Upper lobe of right lung (tissue), 1 donor: ENCODE measurements around the gene CCL22. TPM values are rescaled to one million over a fixed set of nuclear protein-coding genes. Genes with fewer than 3 reads are reported as not detected.
A peak's percentile ranks its signal among the peaks of the same experiment; 100 is the strongest.

Experiments used
- ATAC-seq: fragments of 200-7000 bp; cut with Tn5 transposase; one replicate; pipeline ENCODE4 v1.9.1; 2020; ENCODE audit warnings: mild to moderate bottlenecking, moderate library complexity
- DNase-seq: peaks from one replicate; pipeline ENCODE4 v3.0.0-alpha.2; 2020
- H3K27ac ChIP-seq: fragments of 200-600 bp; one replicate; pipeline ENCODE4 v1.8.0; 2022
- H3K27me3 ChIP-seq: fragments of 200-600 bp; one replicate; pipeline ENCODE4 v1.8.0; 2022; ENCODE audit warnings: mild to moderate bottlenecking
- H3K36me3 ChIP-seq: fragments of 200-600 bp; one replicate; pipeline ENCODE4 v1.8.0; 2022
- H3K4me1 ChIP-seq: fragments of 200-600 bp; one replicate; pipeline ENCODE4 v1.8.0; 2022
- H3K4me3 ChIP-seq: fragments of 200-600 bp; one replicate; pipeline ENCODE4 v1.8.0; 2022; ENCODE audit warnings: mild to moderate bottlenecking
- H3K9me3 ChIP-seq: fragments of 200-600 bp; one replicate; pipeline ENCODE4 v1.8.0; 2022
- CTCF ChIP-seq: fragments of 200-600 bp; IDR thresholded peaks from one replicate; pipeline ENCODE4 v1.8.0; 2022; ENCODE audit warnings: antibody characterized with exemption
- intact Hi-C: fragments of 100-400 bp; cut with DNase I; formaldehyde crosslinking; loops from one replicate; pipeline ENCODE4 v1.11.0; 2022
- long read RNA-seq: library from polyadenylated mRNA; unstranded; transcript quantifications from one replicate; pipeline ENCODE4 v2.0.0, GENCODE V29; 2021
- total RNA-seq: library from RNA; stranded (reverse); fragmentation: NEBNext Ultra II Directional; extraction: Animal tissue kit (Norgen Biotek cat#: 25700); gene quantifications from one replicate; pipeline ENCODE4 v1.2.1, GENCODE V29; 2021
- donor health status: DM: no; HTN: yes; CAD: no; lungs with severe emphysema.

CCL22 gene
- total RNA-seq: 3.8 TPM
- long read RNA-seq, transcript CCL22-201 (3 exons, 2,929 nt): major isoform, 5 of 7 reads
- long read RNA-seq, partial matches to known transcripts: 0 of 7 reads
- long read RNA-seq, other reads (novel, unspliced or antisense): 2 of 7 reads

- no peaks in the 10 kb centered on the region for H3K36me3 ChIP-seq
- no peak within 1 kb of the TSS for H3K27ac ChIP-seq
- no peak for TF ChIP-seq CTCF
- no peak within 1 kb of the TSS for H3K4me3 ChIP-seq
- H3K9me3 ChIP-seq: no peaks in the 10 kb centered on the region
- H3K27me3 ChIP-seq: no peaks in the 10 kb centered on the region
- no peaks in the 10 kb centered on the region for H3K4me1 ChIP-seq
- DNase-seq (no peak), ATAC-seq (peak; percentile 7)
- intact Hi-C loops: no loop called here
Measured at GRCh38 chr16:57358527-57359095, at the start of gene CCL22. TSS of gene CCL22 (plus strand) at chr16:57358783. CDS start at chr16:57358817, 34 bp downstream.

GRCh38 chr16:57310801-57311200 is 47.8 kb upstream of the CCL22 start:
- ATAC-seq (no peak), DNase-seq (no peak)
- Histone ChIP-seq H3K36me3 (no peaks in the 10 kb centered on the region), H3K4me3 (no peak overlapping the region), H3K9me3 (no peaks in the 10 kb centered on the region), H3K27me3 (no peaks in the 10 kb centered on the region), H3K27ac (no peak overlapping the region), H3K4me1 (peaks cover 5% of the 10 kb centered on the region)
- intact Hi-C loops: no loop called here
- TF ChIP-seq CTCF: no peak

- Histone ChIP-seq H3K4me3 (no peak overlapping the region), H3K36me3 (no peaks in the 10 kb centered on the region), H3K9me3 (no peaks in the 10 kb centered on the region), H3K4me1 (peaks cover 10% of the 10 kb centered on the region), H3K27me3 (no peaks in the 10 kb centered on the region), H3K27ac (no peak overlapping the region)
- DNase-seq (no peak), ATAC-seq (no peak)
- intact Hi-C loops: no loop called here
- no peak for TF ChIP-seq CTCF
Measured at GRCh38 chr16:57313509-57313908, 45.1 kb upstream of the CCL22 start.

- Histone ChIP-seq H3K27ac (no peak overlapping the region), H3K36me3 (no peaks in the 10 kb centered on the region), H3K9me3 (no peaks in the 10 kb centered on the region), H3K4me1 (peaks cover 10% of the 10 kb centered on the region), H3K4me3 (no peak overlapping the region), H3K27me3 (no peaks in the 10 kb centered on the region)
- intact Hi-C loops: no loop called here
- no peak for ATAC-seq
- no peak for DNase-seq
- TF ChIP-seq CTCF: no peak
Measured at GRCh38 chr16:57314161-57314785, 44.3 kb upstream of the CCL22 start.

GRCh38 chr16:57315416-57315815 is 43.2 kb upstream of the CCL22 start:
- ATAC-seq (no peak), DNase-seq (no peak)
- Histone ChIP-seq H3K27ac (no peak overlapping the region), H3K27me3 (no peaks in the 10 kb centered on the region), H3K4me1 (peaks cover 10% of the 10 kb centered on the region), H3K36me3 (no peaks in the 10 kb centered on the region), H3K4me3 (no peak overlapping the region), H3K9me3 (no peaks in the 10 kb centered on the region)
- TF ChIP-seq CTCF: no peak
- intact Hi-C loops: no loop called here
